OCI-LY7 (cell line): ENCODE data around the gene CREB3L1. TPM values are rescaled to one million over a fixed set of nuclear protein-coding genes. Genes with fewer than 3 reads are reported as not detected.

Source experiments
- BruUV-seq: library from RNA; stranded (reverse); fragments of 400-500 nt; replicated peaks from 2 replicates; lab custom pipeline; 2021; lab: Mats Ljungman, UMichigan
- CTCF ChIA-PET: fragments of 300-600 bp; sonication (Branson Sonifier 250); formaldehyde crosslinking; loops from one replicate; lab custom pipeline; 2022; ENCODE audit warnings: antibody characterized with exemption; ENCODE audit not compliant: unreplicated experiment; lab: Charles Lee
- POLR2A ChIA-PET: fragments of 300-600 bp; sonication (Branson Sonifier 250); formaldehyde crosslinking; loops from one replicate; lab custom pipeline; 2022; ENCODE audit warnings: antibody characterized with exemption; lab: Charles Lee
- DNase-seq: peaks from one replicate; pipeline ENCODE4 v3.0.0-alpha.2; 2015; ENCODE audit warnings: low spot score
- H2AFZ ChIP-seq: fragments of 200-600 bp; sonication (generic), shearing (Covaris generic); 2 replicates; pipeline ENCODE4 v1.6.1; 2014; ENCODE audit warnings: mild to moderate bottlenecking, antibody characterized with exemption, low read length, moderate library complexity
- H3K27ac ChIP-seq: fragments of 200-600 bp; sonication (generic); 2 replicates; pipeline ENCODE4 v1.5.1; 2014; ENCODE audit warnings: mixed run types, low read depth, mild to moderate bottlenecking, moderate library complexity, low read length, inconsistent platforms; ENCODE audit not compliant: poor library complexity, severe bottlenecking
- H3K36me3 ChIP-seq: fragments of 200-600 bp; sonication (generic); 2 replicates; pipeline ENCODE4 v1.6.1; 2014; ENCODE audit warnings: mild to moderate bottlenecking, antibody characterized with exemption, low read length, moderate library complexity, mixed read lengths; ENCODE audit not compliant: insufficient read depth
- H3K4me1 ChIP-seq: fragments of 200-600 bp; sonication (generic); 2 replicates; pipeline ENCODE4 v1.5.1; 2014; ENCODE audit warnings: mild to moderate bottlenecking, low read length; ENCODE audit not compliant: insufficient read depth, poor library complexity, severe bottlenecking
- H3K4me2 ChIP-seq: fragments of 200-600 bp; sonication (generic); 2 replicates; pipeline ENCODE4 v1.6.1; 2014; ENCODE audit warnings: mild to moderate bottlenecking, low read length
- H3K4me3 ChIP-seq: fragments of 200-600 bp; sonication (generic); 2 replicates; pipeline ENCODE4 v1.5.1; 2014; ENCODE audit warnings: mild to moderate bottlenecking, low read depth, low read length; ENCODE audit not compliant: poor library complexity, severe bottlenecking
- H3K79me2 ChIP-seq: fragments of 200-600 bp; sonication (generic); 2 replicates; pipeline ENCODE4 v1.6.1; 2016; ENCODE audit warnings: low read depth, mild to moderate bottlenecking, low read length, moderate library complexity, mixed read lengths; ENCODE audit not compliant: insufficient read depth
- H3K9me2 ChIP-seq: fragments of 200-600 bp; sonication (generic); 2 replicates; pipeline ENCODE4 v1.6.1; 2016; ENCODE audit warnings: mild to moderate bottlenecking, low read length, mixed read lengths; ENCODE audit not compliant: insufficient read depth
- H3K9me3 ChIP-seq: fragments of 200-600 bp; sonication (generic); 2 replicates; pipeline ENCODE4 v1.6.1; 2014; ENCODE audit warnings: mild to moderate bottlenecking, mixed run types, low read length, mixed read lengths
- H4K20me1 ChIP-seq: fragments of 200-600 bp; sonication (generic); 2 replicates; pipeline ENCODE4 v1.6.1; 2014; ENCODE audit warnings: mild to moderate bottlenecking, antibody characterized with exemption, low read length, moderate library complexity, mixed read lengths; ENCODE audit not compliant: insufficient read depth
- EZH2phosphoT487 ChIP-seq: fragments of 200-600 bp; sonication (generic); IDR thresholded peaks from 2 replicates; pipeline ENCODE4 v1.6.1; 2018; ENCODE audit warnings: low read depth, borderline replicate concordance, mild to moderate bottlenecking, mixed run types, antibody characterized with exemption, low read length, moderate library complexity, mixed read lengths
- intact Hi-C: fragments of 100-400 bp; cut with micrococcal nuclease; formaldehyde crosslinking; loops from one replicate; pipeline ENCODE4 v1.10.0; 2022; ENCODE audit not compliant: unreplicated experiment
- total RNA-seq, 2 experiments: library from RNA; depleted of rRNA in 1 of 2; stranded (reverse); fragments of >200 nt in 1 of 2; shearing (Covaris generic) in 1 of 2; gene quantifications; 2 replicates each; pipeline ENCODE4 v1.2.3, GENCODE V29; 2014 to 2022
- TF ChIP-seq, protein P1 (sequence below): fragments of 200-600 bp; sonication (generic); conservative IDR thresholded peaks from 2 replicates; pipeline ENCODE4 v1.5.1; 2014; ENCODE audit warnings: mild to moderate bottlenecking, antibody characterized with exemption, low read length, moderate library complexity, mixed read lengths

The CREB3L1 gene
- total RNA-seq, 2 experiments from 2014 or later = 0.17 TPM; not detected in 1

DNA sequence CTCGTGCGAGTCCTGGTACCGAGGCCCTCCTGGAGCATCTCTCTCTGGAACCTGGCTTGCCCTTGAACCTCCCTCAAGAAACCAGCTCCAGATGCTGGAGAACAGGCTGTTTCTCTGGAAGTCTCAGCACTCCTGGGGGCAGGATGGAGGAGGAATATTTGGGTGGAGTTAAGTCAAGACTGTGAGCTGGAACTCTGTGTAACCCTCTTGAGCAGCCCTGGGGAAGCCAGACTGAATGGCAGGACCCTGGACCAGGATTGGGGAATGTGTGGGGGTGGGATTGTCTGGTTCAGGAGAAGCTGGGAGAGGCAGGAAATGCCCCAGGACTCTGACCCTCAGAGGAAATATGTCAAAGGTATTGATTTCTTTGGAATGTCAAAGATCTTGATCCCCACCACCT, 7.7 kb downstream of the CREB3L1 start:
- no peak for DNase-seq
- no peak overlapping the region for H3K27ac ChIP-seq
- no peaks in the 10 kb centered on the region for H3K4me1 ChIP-seq
- H3K9me3 ChIP-seq = no peaks in the 10 kb centered on the region
- ChIA-PET POLR2A (interaction anchor here (1.1 kb wide), 1 partner anchor 17 kb away, joined by 3 read pairs; no protein-coding TSS in a partner anchor), CTCF (no interaction called here)
- H3K4me3 ChIP-seq = no peak overlapping the region
- H3K4me2 ChIP-seq = no peak overlapping the region
- intact Hi-C loops = no loop called here
- TF ChIP-seq EZH2phosphoT487 = no peak
- TF ChIP-seq, protein P1, sequence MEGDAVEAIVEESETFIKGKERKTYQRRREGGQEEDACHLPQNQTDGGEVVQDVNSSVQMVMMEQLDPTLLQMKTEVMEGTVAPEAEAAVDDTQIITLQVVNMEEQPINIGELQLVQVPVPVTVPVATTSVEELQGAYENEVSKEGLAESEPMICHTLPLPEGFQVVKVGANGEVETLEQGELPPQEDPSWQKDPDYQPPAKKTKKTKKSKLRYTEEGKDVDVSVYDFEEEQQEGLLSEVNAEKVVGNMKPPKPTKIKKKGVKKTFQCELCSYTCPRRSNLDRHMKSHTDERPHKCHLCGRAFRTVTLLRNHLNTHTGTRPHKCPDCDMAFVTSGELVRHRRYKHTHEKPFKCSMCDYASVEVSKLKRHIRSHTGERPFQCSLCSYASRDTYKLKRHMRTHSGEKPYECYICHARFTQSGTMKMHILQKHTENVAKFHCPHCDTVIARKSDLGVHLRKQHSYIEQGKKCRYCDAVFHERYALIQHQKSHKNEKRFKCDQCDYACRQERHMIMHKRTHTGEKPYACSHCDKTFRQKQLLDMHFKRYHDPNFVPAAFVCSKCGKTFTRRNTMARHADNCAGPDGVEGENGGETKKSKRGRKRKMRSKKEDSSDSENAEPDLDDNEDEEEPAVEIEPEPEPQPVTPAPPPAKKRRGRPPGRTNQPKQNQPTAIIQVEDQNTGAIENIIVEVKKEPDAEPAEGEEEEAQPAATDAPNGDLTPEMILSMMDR = no peak
- no peaks in the 10 kb centered on the region for H3K9me2 ChIP-seq
- no peaks in the 10 kb centered on the region for H4K20me1 ChIP-seq
- BruUV-seq = no TSS peak
- no peaks in the 10 kb centered on the region for H3K79me2 ChIP-seq
- H3K36me3 ChIP-seq = no peaks in the 10 kb centered on the region
- H2AFZ ChIP-seq = no peak overlapping the region

DNA sequence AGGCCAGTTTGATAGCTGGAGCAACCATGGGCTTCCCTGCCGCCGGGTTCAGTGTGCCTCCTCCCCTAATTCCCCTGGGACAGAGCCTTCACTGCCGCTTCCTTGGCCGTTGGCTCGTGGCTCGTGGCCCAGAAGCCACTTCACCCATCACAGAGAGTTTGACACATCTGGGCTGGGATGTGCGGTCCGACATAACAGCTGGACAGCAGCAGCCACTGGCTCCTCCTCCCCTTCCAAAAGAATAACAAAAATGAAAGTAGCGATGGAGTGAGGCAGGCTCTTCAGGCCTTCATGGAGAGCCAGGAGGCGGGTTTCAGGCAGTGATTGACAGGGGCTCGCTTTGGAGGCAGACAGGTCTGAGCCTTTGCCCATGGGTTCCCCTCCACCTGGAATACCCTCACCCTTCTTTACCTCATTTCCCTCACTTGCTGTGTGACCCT, 8.2 kb downstream of the CREB3L1 start:
- Histone ChIP-seq H2AFZ (no peak overlapping the region), H3K4me3 (no peak overlapping the region), H3K4me1 (no peaks in the 10 kb centered on the region), H3K36me3 (no peaks in the 10 kb centered on the region), H3K4me2 (no peak overlapping the region), H3K9me2 (no peaks in the 10 kb centered on the region), H4K20me1 (no peaks in the 10 kb centered on the region), H3K9me3 (no peaks in the 10 kb centered on the region), H3K79me2 (no peaks in the 10 kb centered on the region), H3K27ac (no peak overlapping the region)
- CTCF ChIA-PET = no interaction called here
- BruUV-seq = no TSS peak
- TF ChIP-seq, protein P1 = no peak
- TF ChIP-seq EZH2phosphoT487 = no peak
- intact Hi-C loops = no loop called here
- POLR2A ChIA-PET = interaction anchor here (1.1 kb wide), 1 partner anchor 17 kb away, joined by 3 read pairs; no protein-coding TSS in a partner anchor
- DNase-seq = no peak

DNA sequence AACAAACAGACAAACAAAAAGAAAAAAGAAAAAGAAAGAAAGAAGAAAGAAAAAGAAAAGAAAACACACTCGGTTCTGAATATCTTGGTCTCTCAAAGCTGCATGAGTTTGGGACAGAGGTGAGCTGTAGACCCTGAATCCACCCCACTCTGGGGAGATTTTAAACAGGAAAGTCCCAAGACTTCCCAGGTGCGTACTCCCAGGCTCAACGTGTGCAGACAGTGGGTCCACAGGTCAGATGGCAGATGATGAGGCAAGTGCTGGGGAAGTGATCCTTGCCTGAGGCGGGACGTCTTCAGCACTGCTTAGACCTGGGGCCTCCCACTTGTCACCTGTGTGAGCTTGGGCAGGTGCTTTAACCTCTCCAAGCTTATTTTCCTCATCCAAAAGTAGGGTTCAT, 9.3 kb downstream of the CREB3L1 start:
- Histone ChIP-seq H4K20me1 (no peaks in the 10 kb centered on the region), H2AFZ (no peak overlapping the region), H3K9me2 (no peaks in the 10 kb centered on the region), H3K36me3 (no peaks in the 10 kb centered on the region), H3K79me2 (no peaks in the 10 kb centered on the region), H3K4me3 (no peak overlapping the region), H3K27ac (no peak overlapping the region), H3K9me3 (no peaks in the 10 kb centered on the region), H3K4me1 (no peaks in the 10 kb centered on the region), H3K4me2 (no peak overlapping the region)
- intact Hi-C loops = no loop called here
- TF ChIP-seq EZH2phosphoT487 = no peak
- TF ChIP-seq, protein P1 = no peak
- BruUV-seq = no TSS peak
- ChIA-PET POLR2A (interaction anchor here (0.6 kb wide), 1 partner anchor 1356 kb away, joined by 3 read pairs; no protein-coding TSS in a partner anchor), CTCF (no interaction called here)
- DNase-seq = no peak
